ENCODE measurements around the gene ZEB2. TPM values are rescaled to one million over a fixed set of nuclear protein-coding genes. Genes with fewer than 3 reads are reported as not detected.

Gene ZEB2
- total RNA-seq, 1 donor from 2014 or later = 88.5 TPM

GRCh38 chr2:144515696-144516410 lies 4.1 kb downstream of the ZEB2 start:
- no peak for TF ChIP-seq CTCF (conservative IDR thresholded peaks at IDR 0.05)
- H3K9me3 Mint-ChIP-seq = no peaks in the 10 kb centered on the region
- no peak for DNase-seq (ENCODE audit: extremely low spot score, unreplicated experiment)
- H3K4me3 Mint-ChIP-seq = peak overlapping the region; percentile 87
- peak overlapping the region; percentile 70 for H3K27ac Mint-ChIP-seq
- H3K4me1 Mint-ChIP-seq (ENCODE audit: unreplicated experiment) = peaks cover 35% of the 10 kb centered on the region
- peaks cover 10% of the 10 kb centered on the region for H3K36me3 Mint-ChIP-seq
- H3K27me3 Mint-ChIP-seq = peaks cover 62% of the 10 kb centered on the region

- peak overlapping the region; percentile 86 for H3K4me3 Mint-ChIP-seq
- peaks cover 63% of the 10 kb centered on the region for H3K27me3 Mint-ChIP-seq
- H3K4me1 Mint-ChIP-seq (ENCODE audit: unreplicated experiment) = peaks cover 40% of the 10 kb centered on the region
- peak overlapping the region; percentile 19 for H3K27ac Mint-ChIP-seq
- H3K36me3 Mint-ChIP-seq = peaks cover 10% of the 10 kb centered on the region
- no peak for TF ChIP-seq CTCF (conservative IDR thresholded peaks at IDR 0.05)
- no peaks in the 10 kb centered on the region for H3K9me3 Mint-ChIP-seq
- DNase-seq (ENCODE audit: extremely low spot score, unreplicated experiment) = no peak
These were observed 4.7 kb downstream of the ZEB2 start for GRCh38 chr2:144515099-144515695.

GRCh38 chr2:144514616-144515091 lies 5.3 kb downstream of the ZEB2 start:
- H3K27ac Mint-ChIP-seq = peak overlapping the region; percentile 1
- no peaks in the 10 kb centered on the region for H3K9me3 Mint-ChIP-seq
- peaks cover 40% of the 10 kb centered on the region for H3K4me1 Mint-ChIP-seq (ENCODE audit: unreplicated experiment)
- H3K4me3 Mint-ChIP-seq = peak overlapping the region; percentile 86
- peaks cover 10% of the 10 kb centered on the region for H3K36me3 Mint-ChIP-seq
- DNase-seq (ENCODE audit: extremely low spot score, unreplicated experiment) = no peak
- TF ChIP-seq CTCF (conservative IDR thresholded peaks at IDR 0.05) = no peak
- peaks cover 65% of the 10 kb centered on the region for H3K27me3 Mint-ChIP-seq

GRCh38 chr2:144513388-144514101 lies 6.4 kb downstream of the ZEB2 start:
- Mint-ChIP-seq H3K9me3 (no peaks in the 10 kb centered on the region), H3K4me1 (ENCODE audit: unreplicated experiment) (peaks cover 46% of the 10 kb centered on the region), H3K36me3 (peaks cover 10% of the 10 kb centered on the region), H3K4me3 (peak overlapping the region; percentile 86), H3K27ac (peak overlapping the region; percentile 1), H3K27me3 (peaks cover 77% of the 10 kb centered on the region)
- DNase-seq (ENCODE audit: extremely low spot score, unreplicated experiment) = no peak
- no peak for TF ChIP-seq CTCF (conservative IDR thresholded peaks at IDR 0.05)

- no peak for TF ChIP-seq CTCF (conservative IDR thresholded peaks at IDR 0.05)
- peak overlapping the region; percentile 86 for H3K4me3 Mint-ChIP-seq
- H3K9me3 Mint-ChIP-seq = no peaks in the 10 kb centered on the region
- H3K4me1 Mint-ChIP-seq (ENCODE audit: unreplicated experiment) = peaks cover 52% of the 10 kb centered on the region
- H3K36me3 Mint-ChIP-seq = peaks cover 10% of the 10 kb centered on the region
- no peak for DNase-seq (ENCODE audit: extremely low spot score, unreplicated experiment)
- H3K27ac Mint-ChIP-seq = peak overlapping the region; percentile 1
- peaks cover 83% of the 10 kb centered on the region for H3K27me3 Mint-ChIP-seq
These were observed 7.0 kb downstream of the ZEB2 start for GRCh38 chr2:144512891-144513351.

Measured in type B pancreatic cell (in vitro differentiated cells).